Heart right ventricle (tissue), 16 donors: Measurements from ENCODE around the gene GALC. TPM values are rescaled to one million over a fixed set of nuclear protein-coding genes. Genes with fewer than 3 reads are reported as not detected.

ENCODE experiments used
- ATAC-seq, 8 donors: fragments of 200-7000 bp; cut with Tn5 transposase; one replicate each; pipeline ENCODE4 v1.9.1; 2020; ENCODE audit warnings: mild to moderate bottlenecking in 8 of 8, moderate library complexity in 8 of 8, moderate number of reproducible peaks in 1 of 8
- DNase-seq, 2 donors: peaks; one replicate each; pipeline ENCODE4 v3.0.0-alpha.2; 2020
- H3K27ac ChIP-seq, 10 donors: fragments of 200-600 bp; sonication (generic) in 2 of 10; one replicate each; pipeline versions ENCODE4 v1.5.0 to v1.8.0; 2020 to 2022; ENCODE audit warnings: mild to moderate bottlenecking in 3 of 10
- H3K27me3 ChIP-seq, 7 donors: fragments of 200-600 bp; one replicate each; pipeline ENCODE4 v1.8.0; 2021 to 2022; ENCODE audit warnings: mild to moderate bottlenecking in 2 of 7
- H3K36me3 ChIP-seq, 9 donors: fragments of 200-600 bp; sonication (generic) in 1 of 9; one replicate each; pipeline versions ENCODE4 v1.5.0 to v1.8.0; 2020 to 2022; ENCODE audit warnings: mild to moderate bottlenecking in 2 of 9
- H3K4me1 ChIP-seq, 9 donors: fragments of 200-600 bp; sonication (generic) in 1 of 9; one replicate each; pipeline versions ENCODE4 v1.5.0 to v1.8.0; 2020 to 2022; ENCODE audit warnings: mild to moderate bottlenecking in 4 of 9
- H3K4me3 ChIP-seq, 10 donors: fragments of 200-600 bp; sonication (generic) in 2 of 10; one replicate each; pipeline versions ENCODE4 v1.5.0 to v1.8.0; 2020 to 2022; ENCODE audit warnings: mild to moderate bottlenecking in 7 of 10, moderate library complexity in 2 of 10
- H3K9me3 ChIP-seq, 11 donors: fragments of 200-600 bp in 10 of 11; sonication (generic) in 2 of 11; one replicate each; pipeline versions ENCODE4 v1.5.0 to v1.8.0; 2013 to 2022; ENCODE audit warnings: mild to moderate bottlenecking in 2 of 11, control low read depth in 1 of 11, moderate library complexity in 1 of 11
- WGBS, 2 donors: extraction: QIAGEN DNeasy Blood & Tissue Kit; methylation state at CpG; one replicate each; pipeline ENCODE4 v1.1.7; 2013; ENCODE audit warnings: inconsistent platforms in 1 of 2; 5-methylcytosine and 5-hydroxymethylcytosine counted together
- intact Hi-C, 10 donors: fragments of 100-400 bp; cut with DNase I; formaldehyde crosslinking; loops; one replicate each; pipeline versions ENCODE4 v1.11.1 to v1.14.2; 2022
- polyA plus RNA-seq, 2 donors: library from polyadenylated mRNA; stranded (reverse); fragments of 200-250 nt; gene quantifications; one replicate each; pipeline ENCODE4 v1.2.3, GENCODE V29; 2013
- total RNA-seq, 10 donors: library from RNA; stranded (reverse); fragmentation: NEBNext Ultra II Directional in 3 of 10; extraction: Animal tissue kit (Norgen Biotek cat#: 25700) in 3 of 10; gene quantifications; one replicate each; pipeline versions ENCODE4 v1.2.1 to v1.2.4, GENCODE V29; 2021 to 2023
- TF ChIP-seq, protein P1 (sequence below), 9 donors: fragments of 200-600 bp; sonication (generic) in 2 of 9; IDR thresholded peaks; one replicate each; pipeline versions ENCODE4 v1.5.0 to v1.8.0; 2021 to 2022; ENCODE audit warnings: antibody characterized with exemption in 9 of 9, mild to moderate bottlenecking in 5 of 9, moderate library complexity in 1 of 9
- donor health status: Arrhythmogenic right ventricular cardiomyopathy.
- donor health status: ischemic (EF 13 %, LVEDD 7.1; RV severe dilation, severe dysfunction).
- donor health status: healthy with polysubstance abuse.
- donor health status: DM: no; HTN: yes; CAD: no.
- donor health status: DM: no; HTN: no; CAD: no.
- donor health status: ischemic (EF 25% LVEDD 6.9; RV normal size, moderate dysfunction).
- donor health status: ischemic (EF 25% LVEDD 5.7; RV mildly dilated, moderate dysfunction).
- donor health status: healthy.
- donor health status: DM: yes; HTN: yes; CAD: no.
- donor health status: Ischemic cardiomyopathy.
- donor health status: ischemic (EF 35%, LVEDD 5.7; RV mildly dilated, moderate dysfunction).
- donor health status: nonischemic (EF 11% LVEDD 7.7; RV severe dilation, severe dysfunction).
- donor health status: DM: yes; HTN: yes; CAD: no.
- donor health status: PGD.
- donor health status: ischemic (EF 29% LVEDD 5.4; RV normal size, mild dysfunction).
- donor health status: nonischemic (EF 23%, LVEDD 6.1; RV moderate dilation, normal function).

Gene GALC
- total and polyA plus RNA-seq, 12 donors = 4.7 to 19.4 (median 14.1) TPM

DNA sequence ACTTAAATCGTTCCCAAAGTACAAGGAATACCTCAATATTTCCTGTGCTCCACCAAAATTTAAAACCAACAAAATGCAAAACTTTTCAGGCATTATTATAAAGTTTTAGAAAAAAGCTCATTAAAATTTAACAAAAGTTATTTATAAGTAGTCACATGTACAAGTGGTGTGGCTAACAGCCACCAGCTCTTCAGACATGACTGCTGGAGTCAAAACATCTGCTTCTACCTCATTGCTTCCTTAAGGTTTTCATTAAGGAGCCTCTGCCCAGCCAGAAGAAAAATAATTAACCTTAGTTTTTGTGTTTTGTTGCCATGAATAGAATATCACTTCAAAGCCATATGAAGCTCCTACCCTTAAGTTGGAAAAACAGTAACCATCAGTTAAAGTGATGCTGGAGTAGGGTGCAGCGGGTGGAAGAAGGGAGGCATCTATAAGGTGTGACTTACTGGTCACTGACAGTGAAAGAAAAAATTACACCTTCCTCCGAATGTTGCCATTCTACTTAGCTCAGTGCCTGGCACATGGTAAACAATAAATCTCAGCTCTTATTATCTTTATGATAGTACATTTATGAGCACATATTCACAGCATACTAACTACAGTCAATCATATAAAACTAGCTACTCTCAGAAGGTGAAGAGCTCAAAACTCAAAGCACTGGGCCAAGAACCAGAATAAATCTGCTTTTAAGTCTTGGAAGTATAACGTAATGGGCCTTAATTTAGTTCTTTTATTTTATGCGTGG, 57.7 kb downstream of the GALC start:
- intact Hi-C loops = no loop called here
- Histone ChIP-seq H3K27me3 (no peaks in the 10 kb centered on the region), H3K4me3 (no peak overlapping the region), H3K27ac (no peak overlapping the region), H3K4me1 (peaks cover 0 to 4% (median 0%) of the 10 kb centered on the region in 9 donors), H3K9me3 (peaks cover 0 to 7% (median 0%) of the 10 kb centered on the region in 11 donors), H3K36me3 (peaks cover 0 to 66% (median 13%) of the 10 kb centered on the region in 9 donors)
- TF ChIP-seq, protein P1, sequence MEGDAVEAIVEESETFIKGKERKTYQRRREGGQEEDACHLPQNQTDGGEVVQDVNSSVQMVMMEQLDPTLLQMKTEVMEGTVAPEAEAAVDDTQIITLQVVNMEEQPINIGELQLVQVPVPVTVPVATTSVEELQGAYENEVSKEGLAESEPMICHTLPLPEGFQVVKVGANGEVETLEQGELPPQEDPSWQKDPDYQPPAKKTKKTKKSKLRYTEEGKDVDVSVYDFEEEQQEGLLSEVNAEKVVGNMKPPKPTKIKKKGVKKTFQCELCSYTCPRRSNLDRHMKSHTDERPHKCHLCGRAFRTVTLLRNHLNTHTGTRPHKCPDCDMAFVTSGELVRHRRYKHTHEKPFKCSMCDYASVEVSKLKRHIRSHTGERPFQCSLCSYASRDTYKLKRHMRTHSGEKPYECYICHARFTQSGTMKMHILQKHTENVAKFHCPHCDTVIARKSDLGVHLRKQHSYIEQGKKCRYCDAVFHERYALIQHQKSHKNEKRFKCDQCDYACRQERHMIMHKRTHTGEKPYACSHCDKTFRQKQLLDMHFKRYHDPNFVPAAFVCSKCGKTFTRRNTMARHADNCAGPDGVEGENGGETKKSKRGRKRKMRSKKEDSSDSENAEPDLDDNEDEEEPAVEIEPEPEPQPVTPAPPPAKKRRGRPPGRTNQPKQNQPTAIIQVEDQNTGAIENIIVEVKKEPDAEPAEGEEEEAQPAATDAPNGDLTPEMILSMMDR (IDR thresholded peaks at IDR 0.05) = no peak
- ATAC-seq (no peak), DNase-seq (no peak)
- WGBS, 2 donors = 37 to 50% methylated on average over 5 of the region's 5 CpGs

DNA sequence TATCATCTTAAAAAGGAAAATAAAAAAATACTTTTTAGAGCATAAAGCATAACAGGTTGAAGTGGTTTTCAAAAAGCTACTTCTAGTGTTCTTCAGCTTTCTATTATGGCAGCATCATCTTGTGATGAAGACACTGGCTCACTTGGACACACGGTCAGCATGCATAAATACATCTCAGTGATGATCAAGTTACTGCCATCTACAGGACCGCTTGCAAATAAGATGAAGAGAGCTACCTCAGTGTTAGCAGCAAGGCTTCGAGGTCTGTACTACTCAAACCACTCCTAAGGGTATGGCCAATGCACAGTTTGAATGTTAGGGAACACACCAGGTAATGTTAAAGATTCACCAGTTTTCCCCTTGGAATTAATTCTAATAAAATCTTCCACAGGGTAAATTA, 58.8 kb downstream of the GALC start:
- TF ChIP-seq, protein P1 (IDR thresholded peaks at IDR 0.05) = no peak
- WGBS, 2 donors = 63 to 75% methylated on average over 3 of the region's 3 CpGs
- ATAC-seq (no peak), DNase-seq (no peak)
- H3K27me3 ChIP-seq = no peaks in the 10 kb centered on the region
- H3K4me1 ChIP-seq = peaks cover 0 to 4% (median 0%) of the 10 kb centered on the region in 9 donors
- intact Hi-C loops = no loop called here
- peaks cover 0 to 7% (median 0%) of the 10 kb centered on the region in 11 donors for H3K9me3 ChIP-seq
- no peak overlapping the region for H3K4me3 ChIP-seq
- peaks cover 0 to 55% (median 7%) of the 10 kb centered on the region in 9 donors for H3K36me3 ChIP-seq
- H3K27ac ChIP-seq = no peak overlapping the region

DNA sequence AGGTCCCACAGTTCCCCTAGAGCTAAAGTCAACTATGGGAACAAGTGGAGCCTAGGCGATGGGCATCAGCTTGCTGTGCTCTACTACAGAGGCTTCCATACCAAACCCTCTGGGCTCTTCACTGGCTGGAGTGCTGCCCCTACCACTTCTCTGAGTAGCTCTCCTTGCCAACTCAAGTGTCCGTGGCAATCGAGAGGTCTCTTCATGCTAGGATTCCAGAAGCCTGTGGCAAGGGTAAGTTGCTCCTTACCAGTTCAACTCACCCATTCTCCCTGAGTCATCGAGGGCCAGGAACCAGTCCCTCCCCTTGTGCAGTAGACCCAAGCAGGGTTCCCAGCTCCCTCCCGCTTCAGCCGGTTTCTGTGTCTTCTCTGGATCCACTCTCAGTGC, 76.1 kb downstream of the GALC start:
- Histone ChIP-seq H3K9me3 (peaks cover 0 to 20% (median 0%) of the 10 kb centered on the region in 11 donors), H3K36me3 (no peaks in the 10 kb centered on the region), H3K4me3 (no peak overlapping the region), H3K27me3 (peaks cover 0 to 3% (median 0%) of the 10 kb centered on the region in 7 donors), H3K27ac (no peak overlapping the region), H3K4me1 (no peaks in the 10 kb centered on the region)
- ATAC-seq (no peak), DNase-seq (no peak)
- intact Hi-C loops = no loop called here
- TF ChIP-seq, protein P1 (IDR thresholded peaks at IDR 0.05) = no peak
- 92 to 95% methylated on average over 6 of the region's 6 CpGs for WGBS, 2 donors

DNA sequence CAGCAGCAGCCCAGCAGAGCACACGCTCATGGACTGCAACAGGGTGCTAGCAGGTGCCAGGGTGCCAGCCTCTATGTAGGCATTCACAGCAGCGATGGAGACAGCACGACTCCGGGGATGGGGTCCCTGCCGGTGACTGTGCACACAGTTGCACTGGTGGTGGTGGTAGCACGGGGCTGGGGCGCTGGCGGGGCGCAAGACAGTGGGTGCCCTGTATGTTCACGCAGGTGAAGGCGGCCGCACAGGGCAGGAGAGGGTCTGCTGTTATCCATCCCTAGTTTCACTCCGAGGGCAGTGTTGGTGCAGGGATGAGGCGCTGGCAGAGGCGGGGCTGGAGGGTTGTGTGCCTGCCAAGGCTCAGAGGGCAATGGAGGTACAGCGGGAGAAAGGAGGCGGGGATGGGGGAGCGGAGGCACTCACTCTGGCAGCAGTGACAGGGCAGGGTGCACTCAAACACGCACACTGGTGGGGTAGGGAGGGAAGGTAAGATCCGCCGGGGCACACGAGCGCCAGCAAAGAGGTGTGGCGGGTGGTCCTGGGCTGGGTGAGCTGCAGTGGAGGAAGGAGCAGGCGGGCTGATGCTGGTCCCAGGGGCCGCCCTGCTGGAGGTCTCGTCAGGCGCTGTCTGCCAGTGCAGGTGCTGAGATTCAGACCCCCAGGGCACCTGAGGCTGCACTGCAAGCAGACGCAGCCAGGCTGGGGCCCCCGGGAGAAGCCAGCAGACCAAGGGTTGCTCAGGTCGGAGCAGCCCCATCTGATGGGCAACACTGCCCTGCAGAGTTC, 76.7 kb downstream of the GALC start:
- Histone ChIP-seq H3K9me3 (peaks cover 0 to 23% (median 0%) of the 10 kb centered on the region in 11 donors), H3K36me3 (no peaks in the 10 kb centered on the region), H3K4me1 (no peaks in the 10 kb centered on the region), H3K27me3 (peaks cover 0 to 3% (median 0%) of the 10 kb centered on the region in 7 donors), H3K4me3 (no peak overlapping the region), H3K27ac (no peak overlapping the region)
- ATAC-seq (peak in 1 of 8 donors; percentile 10), DNase-seq (no peak)
- intact Hi-C loops = no loop called here
- WGBS, 2 donors = 81 to 88% methylated on average over 31 of the region's 31 CpGs
- TF ChIP-seq, protein P1 (IDR thresholded peaks at IDR 0.05) = no peak
